CD8-positive, alpha-beta memory T cell (primary cell): ENCODE data around the gene SAE1. TPM values are rescaled to one million over a fixed set of nuclear protein-coding genes. Genes with fewer than 3 reads are reported as not detected.

ENCODE experiments used
- CTCF ChIA-PET: fragments of 350-600 bp; sonication (Branson Sonifier 250); formaldehyde crosslinking; loops from one replicate; lab custom pipeline; 2021; ENCODE audit warnings: antibody characterized with exemption; lab: Charles Lee
- POLR2A ChIA-PET: fragments of 350-600 bp; sonication (Branson Sonifier 250); formaldehyde crosslinking; loops from one replicate; lab custom pipeline; 2021; ENCODE audit warnings: antibody characterized with exemption; lab: Charles Lee
- DNase-seq, 5 donors: peaks; one replicate each; pipeline versions ENCODE4 v3.0.0 to v3.0.0-alpha.2; 2020 to 2022; ENCODE audit warnings: mixed read lengths in 1 of 5
- H3K27ac ChIP-seq: one replicate; pipeline ENCODE4 v1.7.0; 2013; ENCODE audit warnings: low read depth, mild to moderate bottlenecking, low read length, moderate library complexity
- H3K27me3 ChIP-seq: 2 replicates; pipeline ENCODE4 v1.7.0; 2013; ENCODE audit warnings: low read length, mild to moderate bottlenecking; ENCODE audit not compliant: insufficient read depth, poor library complexity, severe bottlenecking
- H3K36me3 ChIP-seq: 2 replicates; pipeline ENCODE4 v1.7.0; 2013; ENCODE audit warnings: mild to moderate bottlenecking, low read length, moderate library complexity; ENCODE audit not compliant: insufficient read depth
- H3K4me1 ChIP-seq: 2 replicates; pipeline ENCODE4 v1.7.0; 2013; ENCODE audit warnings: mild to moderate bottlenecking, low read length, moderate library complexity; ENCODE audit not compliant: insufficient read depth
- H3K4me3 ChIP-seq: 2 replicates; pipeline ENCODE4 v1.7.0; 2013; ENCODE audit warnings: mild to moderate bottlenecking, low read length
- H3K9me3 ChIP-seq: 2 replicates; pipeline ENCODE4 v1.7.0; 2013; ENCODE audit warnings: mild to moderate bottlenecking, low read length
- H3K27ac Mint-ChIP-seq, 8 donors: one replicate each; pipeline ENCODE4 v1.8.0; 2020 to 2021; ENCODE audit warnings: mixed read lengths in 8 of 8, mild to moderate bottlenecking in 6 of 8, inconsistent platforms in 3 of 8, moderate library complexity in 3 of 8
- H3K27me3 Mint-ChIP-seq, 2 donors: one replicate each; pipeline ENCODE4 v1.8.0; 2020 to 2021; ENCODE audit warnings: mixed read lengths in 2 of 2, mild to moderate bottlenecking in 1 of 2, moderate library complexity in 1 of 2
- H3K36me3 Mint-ChIP-seq, 3 donors: one replicate each; pipeline ENCODE4 v1.8.0; 2020 to 2021; ENCODE audit warnings: mixed read lengths in 3 of 3, inconsistent platforms in 1 of 3, mild to moderate bottlenecking in 1 of 3
- H3K4me1 Mint-ChIP-seq, 3 donors: one replicate each; pipeline ENCODE4 v1.8.0; 2020 to 2021; ENCODE audit warnings: mixed read lengths in 3 of 3, inconsistent platforms in 1 of 3, mild to moderate bottlenecking in 1 of 3
- H3K4me3 Mint-ChIP-seq, 7 donors: one replicate each; pipeline ENCODE4 v1.8.0; 2020 to 2021; ENCODE audit warnings: mixed read lengths in 7 of 7, mild to moderate bottlenecking in 6 of 7, moderate library complexity in 4 of 7, inconsistent platforms in 2 of 7
- H3K9me3 Mint-ChIP-seq, 5 donors: one replicate each; pipeline ENCODE4 v1.8.0; 2020 to 2022; ENCODE audit warnings: mixed read lengths in 5 of 5, mild to moderate bottlenecking in 3 of 5, moderate library complexity in 2 of 5, inconsistent platforms in 1 of 5
- polyA plus RNA-seq: library from polyadenylated mRNA; unstranded; fragments of 300-500 nt; fragmentation: Illumina TruSeq; gene quantifications from one replicate; pipeline ENCODE4 v1.2.3, GENCODE V29; 2021
- total RNA-seq, 2 experiments: library from RNA; stranded (reverse); gene quantifications; one replicate each; pipeline ENCODE4 v1.2.3, GENCODE V29; 2021

Gene SAE1
- total and polyA plus RNA-seq, 3 experiments from 2014 or later, result 107 to 172 (median 167) TPM

DNA sequence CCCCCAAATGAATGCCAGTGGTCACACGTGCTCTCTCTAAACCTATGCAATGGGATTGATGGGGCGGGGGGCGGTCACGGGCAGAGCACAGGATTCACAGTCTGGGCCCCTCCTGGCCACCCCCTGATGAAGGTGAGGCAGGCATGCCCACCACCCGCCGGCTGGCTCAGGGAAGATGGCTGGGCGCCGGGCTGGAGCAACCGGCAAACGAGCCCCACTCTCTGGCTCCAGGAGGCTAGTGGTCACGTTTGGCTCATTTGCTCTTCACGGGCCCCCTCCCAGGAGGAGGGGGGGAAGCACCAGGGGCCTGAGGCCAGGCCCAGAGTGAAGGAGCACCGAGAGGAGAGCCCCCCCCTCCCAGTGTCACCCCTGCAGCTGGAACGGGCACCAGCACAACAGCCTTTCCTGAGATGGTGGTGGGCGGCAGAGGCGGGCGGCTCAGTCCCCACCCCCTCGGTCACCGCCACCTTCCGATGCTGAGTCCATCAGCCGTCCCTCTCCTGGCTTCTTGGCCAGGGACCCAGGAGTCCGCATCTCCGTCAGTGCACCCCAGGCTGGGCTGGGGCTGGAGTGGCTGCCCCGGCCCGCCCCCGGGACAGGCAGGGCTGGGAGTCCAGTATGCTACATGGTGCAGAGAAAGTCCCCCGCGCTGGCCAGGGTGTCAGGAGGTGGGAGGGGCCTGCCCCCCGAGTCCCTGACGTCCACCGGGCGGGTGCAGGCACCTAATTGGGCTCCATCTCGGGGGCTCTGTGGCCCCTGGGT is 90.6 kb downstream of the SAE1 start:
- Mint-ChIP-seq H3K27ac (no peak overlapping the region), H3K36me3 (peaks cover 0 to 24% (median 5%) of the 10 kb centered on the region in 3 donors), H3K4me3 (no peak overlapping the region), H3K27me3 (no peaks in the 10 kb centered on the region), H3K4me1 (peaks cover 5 to 6% (median 5%) of the 10 kb centered on the region in 3 donors), H3K9me3 (no peaks in the 10 kb centered on the region)
- Histone ChIP-seq H3K9me3 (no peaks in the 10 kb centered on the region), H3K4me1 (peaks cover 5% of the 10 kb centered on the region), H3K4me3 (no peak overlapping the region), H3K27ac (no peak overlapping the region), H3K27me3 (no peaks in the 10 kb centered on the region), H3K36me3 (no peaks in the 10 kb centered on the region)
- no peak for DNase-seq
- ChIA-PET CTCF (interaction anchor here (1.4 to 15.2 kb wide), 3 partner anchors 10 to 26 kb away, joined by 5 to 334 read pairs (median 24); no protein-coding TSS in a partner anchor), POLR2A (no interaction called here)

DNA sequence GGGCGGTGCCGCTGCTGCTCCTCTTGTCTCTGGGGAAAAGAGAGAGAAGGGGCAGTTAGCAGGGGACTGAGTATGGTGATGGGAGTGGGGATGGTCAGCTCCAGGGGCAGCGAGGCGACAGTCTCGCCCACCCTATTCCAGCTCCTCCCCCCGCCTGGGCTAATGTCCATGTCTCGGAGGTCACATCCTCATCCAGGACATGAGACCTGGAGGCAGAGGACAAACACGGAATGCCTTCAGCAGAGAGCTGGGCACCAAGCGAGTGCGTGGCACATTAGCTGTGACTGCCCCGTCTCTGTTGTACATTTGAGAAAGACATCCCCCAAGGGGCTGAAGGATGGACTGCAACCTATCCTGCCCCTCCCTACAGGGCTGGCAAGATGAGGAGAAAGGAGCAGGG is 91.3 kb downstream of the SAE1 start:
- H3K27ac Mint-ChIP-seq, result peak overlapping the region in 2 of 8 donors; percentile 54 to 63
- no peaks in the 10 kb centered on the region for H3K27me3 ChIP-seq

DNA sequence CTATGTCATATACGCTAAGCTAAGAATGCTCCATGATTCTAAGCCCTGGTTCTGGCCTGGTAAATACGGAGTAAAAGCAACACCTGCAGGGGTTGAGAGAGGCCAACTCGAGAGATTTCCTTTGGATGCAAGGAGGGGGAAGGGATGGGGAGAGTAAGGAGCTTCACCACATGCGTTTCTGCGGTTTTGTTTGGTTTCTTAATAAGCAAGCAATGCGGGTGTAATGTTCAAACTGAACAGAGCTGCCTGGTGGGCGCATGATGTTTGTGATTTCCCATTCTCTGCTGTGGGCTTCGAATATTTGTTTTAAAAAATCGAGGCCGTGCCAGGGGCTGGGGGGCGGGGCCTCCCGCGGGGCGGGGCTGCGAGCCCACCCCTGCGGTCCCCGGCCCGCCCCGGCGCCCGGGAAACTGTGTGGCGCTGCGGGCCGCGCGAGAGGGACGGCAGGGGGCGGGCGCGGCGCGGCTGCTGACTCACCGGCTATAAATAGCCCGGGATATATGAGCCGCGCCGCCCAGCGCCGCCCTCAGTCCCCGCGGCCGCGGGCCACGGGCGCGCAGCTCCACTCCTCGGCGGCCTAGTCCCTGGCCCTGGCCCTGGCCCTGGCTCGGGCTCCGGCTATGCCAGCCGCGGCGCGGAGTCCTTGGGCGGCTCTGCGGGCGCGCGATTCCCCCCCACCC is 95.3 kb downstream of the SAE1 start:
- Histone ChIP-seq H3K4me1 (peaks cover 36% of the 10 kb centered on the region), H3K4me3 (peak overlapping the region; percentile 74), H3K9me3 (no peaks in the 10 kb centered on the region), H3K27me3 (no peaks in the 10 kb centered on the region), H3K36me3 (no peaks in the 10 kb centered on the region), H3K27ac (peak overlapping the region; percentile 94)
- Mint-ChIP-seq H3K4me3 (peak overlapping the region; percentile 11 to 92 (median 62)), H3K4me1 (peaks cover 6 to 20% (median 16%) of the 10 kb centered on the region in 3 donors), H3K9me3 (no peaks in the 10 kb centered on the region), H3K27me3 (no peaks in the 10 kb centered on the region), H3K36me3 (peaks cover 0 to 15% (median 4%) of the 10 kb centered on the region in 3 donors), H3K27ac (peak overlapping the region; percentile 71 to 95 (median 90))
- POLR2A ChIA-PET, result interaction anchor here (1.0 to 2.6 kb wide), 15 partner anchors 13 to 113 kb away, joined by 3 to 77 read pairs (median 12); partner anchors contain the start of genes CCDC9, INAFM1, SAE1 and ZC3H4
- peak; percentile 85 to 92 (median 86) for DNase-seq
- CTCF ChIA-PET, result interaction anchor here (0.7 to 4.8 kb wide), 19 partner anchors 8 to 213 kb away, joined by 3 to 75 read pairs (median 4); partner anchors contain the start of genes CCDC9, DHX34 and SAE1

More for the DNA sequence above, 91.3 kb downstream of the SAE1 start:
- H3K27me3 Mint-ChIP-seq, result no peaks in the 10 kb centered on the region
- peaks cover 10% of the 10 kb centered on the region for H3K4me1 ChIP-seq
- POLR2A ChIA-PET, result no interaction called here
- CTCF ChIA-PET, result interaction anchor here (1.4 to 3.4 kb wide), 2 partner anchors 10 to 26 kb away, joined by 5 to 24 read pairs; no protein-coding TSS in a partner anchor
- no peaks in the 10 kb centered on the region for H3K9me3 ChIP-seq
- H3K36me3 Mint-ChIP-seq, result peaks cover 0 to 24% (median 5%) of the 10 kb centered on the region in 3 donors
- no peak overlapping the region for H3K4me3 Mint-ChIP-seq
- no peak overlapping the region for H3K4me3 ChIP-seq
- H3K4me1 Mint-ChIP-seq, result peaks cover 6 to 9% (median 8%) of the 10 kb centered on the region in 3 donors
- no peaks in the 10 kb centered on the region for H3K9me3 Mint-ChIP-seq
- H3K27ac ChIP-seq, result no peak overlapping the region
- H3K36me3 ChIP-seq, result no peaks in the 10 kb centered on the region
- DNase-seq, result no peak

DNA sequence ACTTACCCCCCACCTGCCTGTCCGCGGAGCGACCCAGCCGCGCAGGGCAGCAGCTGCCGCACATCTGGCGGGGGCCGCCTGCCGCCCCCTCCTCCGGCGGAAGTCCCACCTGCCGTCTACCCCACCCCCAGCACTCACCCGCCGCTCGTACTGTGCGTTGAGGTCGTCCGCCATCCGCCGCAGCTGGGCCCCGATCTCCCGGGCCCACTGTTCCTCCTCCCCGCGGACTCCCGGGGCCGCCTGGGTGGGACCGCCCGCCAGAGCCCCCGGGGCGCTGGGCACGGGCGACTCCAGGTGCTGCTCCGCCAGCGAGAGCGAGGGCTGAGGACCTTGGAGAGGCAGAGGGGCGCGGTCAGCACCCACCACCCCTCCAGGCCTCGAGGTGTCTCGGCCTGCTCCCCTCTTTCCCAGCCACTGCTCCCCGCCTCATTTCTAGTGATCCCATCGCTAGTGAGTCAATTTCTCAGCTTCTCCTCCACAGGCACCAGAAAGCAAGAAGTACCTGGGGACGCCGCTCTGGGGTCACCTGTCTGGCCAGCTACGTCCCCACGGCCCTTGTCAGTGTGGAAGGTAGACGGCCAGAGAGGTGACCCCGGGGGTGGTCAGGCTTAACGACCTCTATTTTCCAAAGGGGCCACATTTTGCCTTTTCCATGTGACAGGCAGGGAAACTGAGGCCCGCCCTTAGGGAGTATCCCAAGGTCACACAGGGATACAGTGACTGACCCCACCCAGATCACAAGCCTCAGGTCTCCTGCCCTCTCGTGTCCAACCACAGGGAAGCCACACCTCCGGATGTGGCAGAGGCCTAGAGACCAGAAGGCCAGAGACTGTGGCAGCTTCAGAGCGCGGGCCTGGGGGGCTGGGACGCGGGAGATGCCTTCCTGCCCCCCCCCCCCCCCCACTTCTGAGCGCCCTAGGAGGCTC is 96.1 kb downstream of the SAE1 start:
- Mint-ChIP-seq H3K36me3 (peaks cover 0 to 12% (median 4%) of the 10 kb centered on the region in 3 donors), H3K27ac (peak overlapping the region in 7 of 8 donors; percentile 69 to 94 (median 90)), H3K4me1 (peaks cover 11 to 25% (median 21%) of the 10 kb centered on the region in 3 donors), H3K9me3 (no peaks in the 10 kb centered on the region), H3K4me3 (peak overlapping the region; percentile 65 to 92 (median 83)), H3K27me3 (no peaks in the 10 kb centered on the region)
- peaks cover 41% of the 10 kb centered on the region for H3K4me1 ChIP-seq
- H3K27ac ChIP-seq, result peak overlapping the region; percentile 94
- peak; percentile 26 to 79 (median 43) for DNase-seq
- no peaks in the 10 kb centered on the region for H3K36me3 ChIP-seq
- H3K4me3 ChIP-seq, result peak overlapping the region; percentile 74
- H3K27me3 ChIP-seq, result no peaks in the 10 kb centered on the region
- ChIA-PET CTCF (interaction anchor here (0.7 to 4.8 kb wide), 14 partner anchors 14 to 214 kb away, joined by 3 to 75 read pairs (median 4); partner anchors contain the start of genes CCDC9, DHX34 and SAE1), POLR2A (interaction anchor here (0.5 to 2.6 kb wide), 17 partner anchors 12 to 220 kb away, joined by 3 to 77 read pairs (median 11); partner anchors contain the start of genes CCDC9, INAFM1, SAE1 and ZC3H4)
- no peaks in the 10 kb centered on the region for H3K9me3 ChIP-seq

DNA sequence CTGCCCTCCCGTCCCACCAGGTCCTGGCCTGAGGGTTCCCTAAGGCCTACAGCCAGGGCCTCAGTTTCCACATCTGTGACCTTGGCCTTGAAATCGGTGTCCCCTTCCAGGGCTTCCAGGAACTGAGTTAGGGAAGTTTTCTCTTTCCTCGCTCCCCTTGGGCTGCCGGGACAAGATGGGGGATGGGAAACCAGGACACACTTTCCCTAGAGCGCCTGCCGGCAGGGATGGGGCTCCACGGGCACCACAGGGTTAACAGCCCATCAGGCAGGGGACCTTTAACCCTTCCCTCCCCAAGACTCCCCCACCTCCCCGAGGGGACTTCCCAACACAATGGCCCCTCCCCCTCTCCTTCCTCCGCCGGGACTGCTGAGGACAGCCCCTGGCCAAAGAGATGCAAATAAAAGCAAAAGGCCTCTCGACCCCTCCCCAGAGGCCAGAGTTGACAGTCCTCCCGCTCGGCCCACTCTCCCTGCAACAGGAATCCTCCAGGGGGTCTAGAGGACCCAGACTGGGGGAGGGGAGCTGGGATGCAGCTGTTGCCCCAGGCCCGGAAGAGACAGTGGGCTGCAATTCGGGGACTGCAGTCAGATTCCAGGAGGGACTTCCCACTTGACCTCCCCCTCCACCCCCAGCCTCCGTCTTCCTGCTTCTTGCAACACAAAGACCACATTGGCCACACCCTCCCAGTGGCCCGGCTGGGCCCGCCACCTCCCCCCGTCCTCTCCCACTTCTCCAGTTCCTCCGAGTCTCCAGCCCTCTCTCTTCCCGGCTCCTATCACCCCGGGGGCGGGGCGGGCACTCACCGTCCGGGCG is 96.9 kb downstream of the SAE1 start:
- no peaks in the 10 kb centered on the region for H3K36me3 ChIP-seq
- Mint-ChIP-seq H3K27me3 (no peaks in the 10 kb centered on the region), H3K4me1 (peaks cover 19 to 33% (median 28%) of the 10 kb centered on the region in 3 donors), H3K27ac (peak overlapping the region in 7 of 8 donors; percentile 38 to 94 (median 75)), H3K4me3 (peak overlapping the region; percentile 65 to 92 (median 83)), H3K36me3 (peaks cover 0 to 5% (median 0%) of the 10 kb centered on the region in 3 donors), H3K9me3 (no peaks in the 10 kb centered on the region)
- peak; percentile 25 to 72 (median 38) for DNase-seq
- peak overlapping the region; percentile 94 for H3K27ac ChIP-seq
- no peaks in the 10 kb centered on the region for H3K9me3 ChIP-seq
- H3K4me1 ChIP-seq, result peaks cover 48% of the 10 kb centered on the region
- ChIA-PET CTCF (interaction anchor here (0.5 to 4.8 kb wide), 8 partner anchors 17 to 97 kb away, joined by 3 to 75 read pairs (median 8); partner anchors contain the start of genes CCDC9 and SAE1), POLR2A (interaction anchor here (0.5 to 2.6 kb wide), 12 partner anchors 11 to 221 kb away, joined by 3 to 77 read pairs (median 13); partner anchors contain the start of genes CCDC9 and ZC3H4)
- H3K4me3 ChIP-seq, result peak overlapping the region; percentile 74
- no peaks in the 10 kb centered on the region for H3K27me3 ChIP-seq

DNA sequence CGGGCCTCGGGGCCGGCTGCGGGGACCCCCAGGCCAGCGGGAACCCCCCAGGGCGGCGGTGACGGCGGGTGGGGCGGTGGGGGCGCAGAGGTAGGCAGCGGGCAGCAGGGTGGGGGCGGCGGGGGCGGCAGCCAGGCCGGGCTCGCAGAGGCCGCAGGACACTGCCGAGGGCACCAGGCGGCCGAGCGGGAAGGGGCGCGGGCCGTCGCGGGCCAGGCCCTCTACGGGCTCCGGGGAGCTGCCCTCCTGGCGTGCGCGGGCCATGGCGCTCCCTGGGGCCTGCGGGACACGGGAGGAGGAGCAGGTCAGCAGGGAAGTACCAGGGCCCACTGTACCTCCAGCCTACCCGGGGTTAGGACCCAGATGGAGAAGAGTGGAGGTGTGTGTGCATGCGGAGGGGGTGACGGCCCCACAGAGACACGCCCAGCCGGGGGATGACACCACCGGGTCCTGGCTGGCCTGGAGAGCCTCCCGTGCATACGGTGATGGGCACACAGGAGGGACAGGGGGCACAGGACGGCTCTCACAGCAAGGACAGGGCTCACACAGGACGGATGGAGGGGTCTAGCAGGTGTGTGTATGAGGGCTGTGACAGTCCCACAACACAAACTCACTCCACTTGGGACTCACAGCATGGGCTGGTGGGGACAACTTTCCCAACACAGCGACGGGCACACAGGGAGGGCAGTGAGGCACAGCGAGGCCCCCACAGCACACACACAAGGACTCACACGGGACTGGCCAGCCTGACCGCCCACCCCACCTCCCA is 97.7 kb downstream of the SAE1 start:
- H3K27ac ChIP-seq, result peak overlapping the region; percentile 84
- H3K27me3 ChIP-seq, result no peaks in the 10 kb centered on the region
- POLR2A ChIA-PET, result interaction anchor here (1.9 kb wide), 1 partner anchor 15 kb away, joined by 12 read pairs; no protein-coding TSS in a partner anchor
- DNase-seq, result peak; percentile 37 to 74 (median 54)
- Mint-ChIP-seq H3K36me3 (peaks cover 0 to 5% (median 0%) of the 10 kb centered on the region in 3 donors), H3K4me3 (peak overlapping the region in 3 of 7 donors; percentile 65 to 85 (median 65)), H3K9me3 (no peaks in the 10 kb centered on the region), H3K27me3 (no peaks in the 10 kb centered on the region), H3K27ac (no peak overlapping the region), H3K4me1 (peaks cover 24 to 37% (median 32%) of the 10 kb centered on the region in 3 donors)
- H3K36me3 ChIP-seq, result no peaks in the 10 kb centered on the region
- peak overlapping the region; percentile 80 for H3K4me3 ChIP-seq
- peaks cover 51% of the 10 kb centered on the region for H3K4me1 ChIP-seq
- H3K9me3 ChIP-seq, result no peaks in the 10 kb centered on the region
- CTCF ChIA-PET, result interaction anchor here (0.5 to 3.1 kb wide), 3 partner anchors 16 to 91 kb away, joined by 3 to 22 read pairs (median 9); no protein-coding TSS in a partner anchor
